Measurements from ENCODE around the gene PNPLA1. TPM values are rescaled to one million over a fixed set of nuclear protein-coding genes. Genes with fewer than 3 reads are reported as not detected.
"Not testable (repeated sequence)": the region's sequence is repeated elsewhere in the genome, so short reads cannot be mapped to it uniquely, and the experiment has no call there.

Gene PNPLA1
- polyA plus RNA-seq, 3 donors = 2.1 to 3.1 (median 3.0) TPM

DNA sequence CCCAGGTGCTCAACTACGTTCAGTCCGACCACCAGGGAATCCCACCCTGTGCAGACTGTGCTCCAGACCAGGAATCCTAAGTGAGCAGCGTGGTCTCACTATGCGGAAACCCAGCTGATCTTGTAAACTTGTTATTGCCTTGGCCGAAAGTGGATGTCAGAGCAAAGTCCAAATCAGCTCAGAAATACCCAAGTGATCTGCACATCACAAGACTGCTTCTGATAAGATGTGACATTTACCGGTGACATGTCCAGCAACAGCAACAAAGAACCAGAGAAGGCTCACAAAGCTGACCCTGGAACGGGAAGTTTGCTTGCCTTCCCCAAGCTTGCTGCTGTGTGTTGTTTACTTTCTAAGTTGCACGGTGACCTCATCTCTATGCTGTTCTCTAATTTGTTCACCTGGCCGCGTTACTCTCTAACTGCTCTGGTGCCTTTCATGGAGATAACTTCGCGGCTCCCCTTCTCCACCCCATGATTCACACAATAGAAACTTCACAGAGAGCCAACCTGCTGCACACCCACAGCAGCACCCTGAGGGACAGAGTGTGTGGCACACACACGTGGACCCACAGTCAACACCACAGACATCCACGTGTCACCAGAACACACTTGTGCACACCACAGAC lies 65.1 kb downstream of the PNPLA1 start:
- DNase-seq (ENCODE audit: low read depth in 3 of 3, low spot score in 2 of 3) = no peak

GRCh38 chr6:36335465-36336207 lies 65.8 kb downstream of the PNPLA1 start:
- DNase-seq (ENCODE audit: low read depth in 3 of 3, low spot score in 2 of 3) = no peak

DNA sequence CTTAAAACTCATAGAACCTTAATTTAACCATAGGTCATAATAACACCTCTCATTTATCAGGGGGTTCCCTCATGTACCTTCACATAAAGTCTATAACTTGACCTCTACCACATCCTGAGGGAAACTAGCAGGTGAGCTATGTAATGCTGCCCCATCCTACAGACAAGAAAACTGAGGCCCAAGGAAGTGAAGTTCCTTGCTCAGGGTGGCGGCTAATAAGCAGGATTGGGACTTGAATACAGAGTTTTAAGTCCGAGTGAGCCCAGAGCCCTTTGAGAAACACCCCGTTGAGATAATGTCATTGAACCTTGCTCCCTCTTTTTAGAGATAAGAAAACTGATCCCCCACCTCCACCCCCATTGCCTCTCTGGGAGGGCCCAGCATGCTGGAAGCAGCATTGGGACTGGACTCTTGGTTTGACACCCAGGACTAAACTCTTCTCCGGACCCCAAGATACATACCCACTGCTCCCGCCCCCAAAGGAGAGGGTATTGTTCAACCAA lies 66.4 kb downstream of the PNPLA1 start:
- no peak for DNase-seq (ENCODE audit: low read depth in 3 of 3, low spot score in 2 of 3)

GRCh38 chr6:36336779-36337241 lies 67.0 kb downstream of the PNPLA1 start, which contains the start of gene BNIP5:
Gene BNIP5 (minus strand): TSS chr6:36336888. CDS start chr6:36330690, 6,198 bp downstream.
- DNase-seq (ENCODE audit: low read depth in 3 of 3, low spot score in 2 of 3) = no peak

- no peak for DNase-seq (ENCODE audit: low read depth in 3 of 3, low spot score in 2 of 3)
Measured at GRCh38 chr6:36337814-36338213, 68.0 kb downstream of the PNPLA1 start.

DNA sequence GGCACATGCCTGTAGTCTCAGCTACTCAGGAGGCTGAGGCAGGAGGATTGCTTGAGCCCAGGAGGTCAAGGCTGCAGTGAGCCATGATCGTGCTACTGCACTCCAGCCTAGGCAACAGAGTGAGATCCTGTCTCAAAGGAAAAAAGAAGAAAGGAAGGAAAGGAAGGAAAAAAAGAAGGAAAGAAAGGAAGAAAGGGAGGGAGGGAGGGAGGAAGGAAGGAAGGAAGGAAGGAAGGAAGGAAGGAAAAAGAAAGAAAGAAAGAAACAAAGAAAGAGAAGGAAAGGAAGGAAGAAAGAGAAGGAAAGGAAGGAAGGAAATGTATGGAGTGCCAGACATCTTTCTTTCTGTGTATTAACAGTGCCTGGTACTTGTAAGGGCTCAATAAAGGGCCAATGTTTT lies 68.4 kb downstream of the PNPLA1 start:
- not testable (repeated sequence) for DNase-seq (ENCODE audit: low read depth in 3 of 3, low spot score in 2 of 3)

GRCh38 chr6:36339146-36339545 lies 69.3 kb downstream of the PNPLA1 start:
- DNase-seq (ENCODE audit: low read depth in 3 of 3, low spot score in 2 of 3) = no peak

DNA sequence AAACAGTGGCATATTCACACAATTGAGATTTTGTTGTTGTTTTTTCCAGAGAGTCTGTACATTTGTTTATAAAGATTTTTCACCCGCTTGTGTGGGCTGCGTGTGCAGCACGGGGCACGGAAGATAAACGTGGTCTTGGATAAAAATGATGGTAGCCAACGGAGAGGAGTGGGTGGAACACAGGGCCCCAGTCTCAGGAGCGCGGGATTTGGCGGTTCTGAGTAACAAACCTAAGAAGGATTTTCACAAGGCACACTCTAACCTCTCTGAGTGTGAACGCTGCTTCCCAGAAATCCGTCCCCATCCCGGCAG lies 70.4 kb downstream of the PNPLA1 start:
- DNase-seq (ENCODE audit: low read depth in 3 of 3, low spot score in 2 of 3) = no peak

DNA sequence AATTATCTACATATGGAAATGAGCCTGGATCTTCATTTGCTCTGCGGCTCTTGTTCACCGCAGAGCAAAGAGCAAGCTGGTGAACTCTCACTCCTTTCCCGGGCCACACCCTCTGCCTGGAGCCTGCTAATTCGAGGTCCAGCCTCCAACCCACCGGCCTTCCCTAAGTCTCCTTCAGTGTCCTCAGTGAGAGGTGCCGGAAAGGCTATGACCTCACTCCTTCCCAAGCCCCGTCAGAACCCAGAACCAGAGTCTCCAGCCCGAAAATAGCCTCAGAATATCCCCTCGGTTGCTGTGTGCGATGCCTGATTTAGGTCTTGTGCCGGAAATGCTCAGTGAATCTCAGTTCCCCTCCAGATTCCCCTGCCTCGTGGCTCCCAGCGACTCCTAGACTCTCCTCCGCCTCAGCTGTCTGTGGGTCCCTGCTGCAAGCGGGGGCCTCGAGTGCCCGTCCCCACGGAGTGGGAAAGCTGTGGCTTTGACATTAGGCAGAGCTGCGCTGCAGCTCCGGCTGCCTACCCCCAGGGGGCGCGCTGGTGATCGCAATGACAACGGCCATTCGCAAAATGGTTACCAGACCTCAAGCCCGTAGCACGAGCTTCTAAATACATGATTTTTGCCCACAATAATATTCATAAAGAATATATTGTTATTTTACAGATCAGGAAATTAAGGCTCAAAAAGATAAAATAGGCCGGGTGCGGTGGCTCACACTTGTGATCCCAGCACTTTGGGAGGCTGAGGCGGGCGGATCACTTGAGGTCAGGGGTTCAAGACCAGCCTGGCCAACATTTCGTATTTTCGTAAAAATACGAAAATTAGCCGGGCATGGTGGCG lies 71.0 kb downstream of the PNPLA1 start:
- DNase-seq (ENCODE audit: low read depth in 3 of 3, low spot score in 2 of 3) = no peak

DNA sequence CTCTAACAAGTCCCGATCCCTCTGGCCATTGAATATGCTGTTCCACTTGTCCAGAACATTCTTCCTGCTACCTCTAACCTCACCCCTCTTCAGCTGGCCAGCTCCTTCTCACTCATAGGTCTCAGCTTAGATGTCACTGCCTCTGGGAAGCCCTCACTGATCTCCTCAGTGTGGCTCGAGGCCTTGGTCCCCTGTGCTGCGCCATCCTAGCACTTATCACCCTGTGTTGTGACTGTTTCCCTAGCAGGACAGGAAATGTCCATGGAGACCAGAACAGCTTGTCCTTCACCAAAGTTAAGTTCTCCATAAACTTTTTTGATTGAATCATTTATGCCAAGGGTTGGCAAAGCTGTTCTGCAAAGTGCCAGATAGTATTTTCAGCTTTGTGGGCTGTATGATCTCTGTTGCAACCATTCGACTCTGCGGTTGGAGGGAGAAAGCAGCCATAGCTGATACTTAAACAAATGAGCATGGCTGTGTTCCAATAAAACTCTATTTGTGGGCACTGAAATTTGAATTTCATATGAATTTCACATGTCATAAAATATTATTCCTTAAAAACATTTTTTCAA lies 73.3 kb downstream of the PNPLA1 start:
- no peak for DNase-seq (ENCODE audit: low read depth in 3 of 3, low spot score in 2 of 3)

- no peak for DNase-seq (ENCODE audit: low read depth in 3 of 3, low spot score in 2 of 3)
Measured at GRCh38 chr6:36345681-36346466, 76.0 kb downstream of the PNPLA1 start.

GRCh38 chr6:36346486-36347273 lies 76.8 kb downstream of the PNPLA1 start:
- DNase-seq (ENCODE audit: low read depth in 3 of 3, low spot score in 2 of 3) = no peak

DNA sequence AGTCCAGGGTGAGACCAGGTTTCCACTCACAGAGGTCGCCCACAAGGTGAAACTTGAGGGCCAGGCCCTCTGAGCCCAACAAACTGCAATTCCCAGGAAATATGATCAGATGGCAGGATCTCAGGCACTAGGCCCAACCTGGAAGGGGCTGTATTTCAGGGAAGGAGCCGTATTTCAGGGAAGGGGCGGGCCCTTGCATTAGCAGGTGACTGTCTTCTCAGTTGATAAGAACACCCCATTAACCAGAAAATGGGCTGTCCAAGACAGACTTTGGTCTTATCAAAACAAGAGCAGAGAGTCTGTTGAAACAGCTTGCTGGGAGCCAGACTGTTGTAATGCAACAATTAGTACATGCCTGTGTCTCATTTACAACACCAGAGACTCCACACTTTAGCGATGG lies 77.8 kb downstream of the PNPLA1 start:
- no peak for DNase-seq (ENCODE audit: low read depth in 3 of 3, low spot score in 2 of 3)

DNA sequence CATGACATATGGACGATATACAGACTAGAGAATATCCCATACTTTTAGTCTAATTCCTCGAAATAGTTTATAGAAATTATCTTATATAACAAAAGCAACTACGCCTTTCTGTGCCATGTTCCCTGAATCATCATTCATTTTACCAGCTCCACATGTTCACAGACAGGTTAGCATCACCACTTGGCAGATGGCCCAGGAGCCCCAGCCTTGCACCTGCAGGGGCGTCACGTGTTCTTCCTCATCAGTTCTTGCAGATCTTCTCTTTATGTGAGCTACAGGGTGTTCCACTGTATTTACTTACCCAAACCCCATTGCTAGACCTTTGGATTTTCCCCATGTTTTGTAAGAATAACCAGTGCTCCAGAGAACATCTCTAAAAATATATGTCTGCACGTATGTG lies 79.4 kb downstream of the PNPLA1 start:
- DNase-seq (ENCODE audit: low read depth in 3 of 3, low spot score in 2 of 3) = no peak

- DNase-seq (ENCODE audit: low read depth in 3 of 3, low spot score in 2 of 3) = no peak
Measured at GRCh38 chr6:36350082-36350481, 80.2 kb downstream of the PNPLA1 start.

DNA sequence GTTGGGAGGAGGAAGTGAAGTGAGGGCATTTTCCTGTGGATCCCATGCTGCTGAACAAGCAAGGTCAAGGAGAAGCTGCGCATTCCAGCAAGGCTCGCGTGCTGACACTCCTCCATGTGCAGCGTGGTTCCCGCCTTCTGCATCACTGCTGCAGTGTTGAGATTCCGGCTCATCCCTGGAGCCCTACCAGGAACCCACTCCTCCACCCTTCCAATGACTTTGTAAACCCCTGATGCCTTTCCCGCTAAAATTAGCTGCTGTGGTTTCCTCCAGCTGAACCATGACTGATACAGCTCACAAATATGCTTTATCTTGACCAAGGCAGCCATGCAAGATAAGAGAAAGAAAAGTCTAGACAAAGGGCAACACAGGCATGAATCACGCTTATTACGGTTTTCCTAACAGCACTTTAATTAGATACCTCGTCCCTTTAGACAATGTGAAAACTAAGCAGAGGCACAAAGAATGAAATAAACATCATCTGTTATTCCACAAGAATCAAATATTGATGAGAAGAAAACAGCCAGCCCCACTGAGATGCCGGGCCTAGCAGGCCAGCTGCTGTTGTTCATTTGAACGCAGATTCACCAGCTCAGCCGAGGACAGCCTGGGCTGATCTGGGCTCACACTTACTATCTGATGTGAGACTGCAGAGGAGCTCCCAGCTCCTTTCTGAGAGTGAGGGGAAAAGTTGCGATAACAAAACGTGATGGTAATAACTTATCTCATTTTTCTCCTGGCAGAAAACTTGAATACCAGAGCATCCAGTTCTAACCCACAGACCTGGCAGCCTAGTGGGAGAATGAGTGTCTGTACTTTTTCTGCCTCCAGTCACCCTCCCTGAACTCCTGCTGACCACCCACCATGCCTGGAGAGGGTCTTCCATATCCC lies 81.1 kb downstream of the PNPLA1 start:
- DNase-seq (ENCODE audit: low read depth in 3 of 3, low spot score in 2 of 3) = no peak

- no peak for DNase-seq (ENCODE audit: low read depth in 3 of 3, low spot score in 2 of 3)
Measured at GRCh38 chr6:36352477-36353157, 82.8 kb downstream of the PNPLA1 start.

GRCh38 chr6:36353411-36353915 lies 83.6 kb downstream of the PNPLA1 start:
- DNase-seq (ENCODE audit: low read depth in 3 of 3, low spot score in 2 of 3) = no peak

Measured in right renal cortex interstitium (tissue), 3 donors.